H1 (cell line): Measurements from ENCODE around the gene POLR1D. TPM values are rescaled to one million over a fixed set of nuclear protein-coding genes. Genes with fewer than 3 reads are reported as not detected.

Experiments used
- CTCF ChIA-PET: fragments of 300-600 bp; sonication (Branson Sonifier 250); formaldehyde crosslinking; loops from one replicate; lab custom pipeline; 2021; ENCODE audit not compliant: partially characterized antibody; lab: Charles Lee
- POLR2A ChIA-PET: fragments of 300-600 bp; sonication (Branson Sonifier 250); formaldehyde crosslinking; loops from one replicate; lab custom pipeline; 2021; ENCODE audit warnings: inconsistent platforms; ENCODE audit not compliant: partially characterized antibody; lab: Charles Lee
- DNase-seq, 2 experiments: peaks; one replicate each; pipeline versions ENCODE4 v3.0.0 to v3.0.0-alpha.2; 2010 to 2022; ENCODE audit warnings: low spot score in 2 of 2, low read depth in 1 of 2, mixed read lengths in 1 of 2
- FAIRE-seq: peaks from 2 replicates; lab custom pipeline; 2011; peaks lifted over from hg19 to GRCh38; lab: Jason Lieb, UNC
- H2AFZ ChIP-seq: 2 replicates; pipeline ENCODE4 v1.8.1; 2012; ENCODE audit warnings: low read length, inconsistent platforms
- H2AK5ac ChIP-seq: 2 replicates; pipeline ENCODE4 v1.6.1; 2013; ENCODE audit warnings: low read depth, low read length
- H2BK120ac ChIP-seq: replicated peaks from 2 replicates; pipeline ENCODE3; 2013; ENCODE audit warnings: low read depth, low read length, inconsistent platforms
- H2BK12ac ChIP-seq: 2 replicates; pipeline ENCODE4 v1.6.1; 2013; ENCODE audit warnings: low read depth, low read length
- H2BK15ac ChIP-seq: 2 replicates; pipeline ENCODE4 v1.6.1; 2013; ENCODE audit warnings: low read length
- H2BK20ac ChIP-seq: 2 replicates; pipeline ENCODE4 v1.6.1; 2013; ENCODE audit warnings: low read length
- H2BK5ac ChIP-seq: 2 replicates; pipeline ENCODE4 v1.6.1; 2013; ENCODE audit warnings: low read depth, low read length
- H3K14ac ChIP-seq: 2 replicates; pipeline ENCODE4 v1.6.1; 2013; ENCODE audit warnings: inconsistent platforms; ENCODE audit not compliant: insufficient read length
- H3K18ac ChIP-seq: 2 replicates; pipeline ENCODE4 v1.6.1; 2013; ENCODE audit warnings: low read length; ENCODE audit errors: extremely low read depth
- H3K23ac ChIP-seq: 2 replicates; pipeline ENCODE4 v1.6.1; 2013; ENCODE audit warnings: inconsistent platforms; ENCODE audit not compliant: insufficient read length
- H3K23me2 ChIP-seq: 2 replicates; pipeline ENCODE4 v1.6.1; 2013; ENCODE audit warnings: low read depth, low read length
- H3K27ac ChIP-seq: 2 replicates; pipeline ENCODE4 v1.6.1; 2011; ENCODE audit warnings: low read depth, low read length, inconsistent platforms
- H3K27me3 ChIP-seq, 4 experiments: replicated peaks in 1 of 4; 1 replicate in 1 of 4; 2 replicates in 3 of 4; pipeline versions ENCODE4 v1.6.1 to v1.8.1; 2011 to 2013; ENCODE audit warnings: low read length in 3 of 4, mild to moderate bottlenecking in 3 of 4, inconsistent platforms in 2 of 4, mixed read lengths in 2 of 4, moderate library complexity in 1 of 4; ENCODE audit not compliant: control insufficient read depth in 3 of 4, insufficient read depth in 3 of 4; ENCODE audit errors: extremely low read depth in 1 of 4
- H3K36me3 ChIP-seq, 4 experiments: 2 replicates each; pipeline versions ENCODE4 v1.6.1 to v1.8.1; 2011 to 2013; ENCODE audit warnings: mild to moderate bottlenecking in 4 of 4, low read length in 3 of 4, moderate library complexity in 2 of 4, control low read depth in 1 of 4, inconsistent platforms in 1 of 4; ENCODE audit not compliant: insufficient read depth in 4 of 4, control insufficient read depth in 2 of 4
- H3K4ac ChIP-seq: replicated peaks from 2 replicates; pipeline ENCODE3; 2013; ENCODE audit warnings: low read length, low read depth, mixed read lengths, inconsistent platforms; ENCODE audit not compliant: insufficient read length
- H3K4me1 ChIP-seq, 4 experiments: replicated peaks in 1 of 4; 1 replicate in 1 of 4; 2 replicates in 3 of 4; pipeline versions ENCODE4 v1.6.1 to v1.8.1; 2011 to 2013; ENCODE audit warnings: low read length in 3 of 4, inconsistent platforms in 2 of 4, mixed read lengths in 1 of 4; ENCODE audit not compliant: insufficient read depth in 4 of 4, control insufficient read depth in 3 of 4
- H3K4me2 ChIP-seq, 2 experiments: 2 replicates each; pipeline versions ENCODE4 v1.6.1 to v1.8.1; 2011 to 2013; ENCODE audit warnings: low read depth in 2 of 2, low read length in 2 of 2, control low read depth in 1 of 2, inconsistent platforms in 1 of 2, mild to moderate bottlenecking in 1 of 2; ENCODE audit not compliant: insufficient read depth in 1 of 2
- H3K4me3 ChIP-seq, 4 experiments: fragments of 200-600, 300-600 bp in 1 of 4; sonication (generic), shearing (Covaris generic), sonication (Bioruptor Twin) in 1 of 4; 2 replicates each; pipeline versions ENCODE4 v1.5.1 to v1.8.1; 2011 to 2016; ENCODE audit warnings: low read length in 4 of 4, low read depth in 3 of 4, control low read depth in 2 of 4, inconsistent platforms in 2 of 4, mild to moderate bottlenecking in 2 of 4, mixed read lengths in 1 of 4, moderate library complexity in 1 of 4; ENCODE audit not compliant: insufficient read depth in 2 of 4; ENCODE audit errors: extremely low read depth in 1 of 4
- H3K56ac ChIP-seq: replicated peaks from 2 replicates; pipeline ENCODE3; 2013; ENCODE audit warnings: low read depth, mild to moderate bottlenecking, mixed read lengths, low read length, inconsistent platforms; ENCODE audit not compliant: insufficient read length
- H3K79me1 ChIP-seq: 2 replicates; pipeline ENCODE4 v1.6.1; 2013; ENCODE audit warnings: low read depth, low read length, control low read depth
- H3K79me2 ChIP-seq, 2 experiments: 2 replicates each; pipeline versions ENCODE4 v1.6.1 to v1.8.1; 2012 to 2013; ENCODE audit warnings: low read length in 2 of 2, mild to moderate bottlenecking in 2 of 2, inconsistent platforms in 1 of 2; ENCODE audit not compliant: insufficient read depth in 2 of 2, control insufficient read depth in 1 of 2
- H3K9ac ChIP-seq, 4 experiments: replicated peaks in 1 of 4; 1 replicate in 1 of 4; 2 replicates in 3 of 4; pipeline versions ENCODE4 v1.6.1 to v1.8.1; 2011 to 2013; ENCODE audit warnings: low read depth in 3 of 4, low read length in 3 of 4, control low read depth in 2 of 4, mild to moderate bottlenecking in 2 of 4, moderate library complexity in 2 of 4, inconsistent platforms in 1 of 4; ENCODE audit errors: extremely low read depth in 1 of 4
- H3K9me3 ChIP-seq, 2 experiments: 2 replicates each; pipeline versions ENCODE4 v1.6.1 to v1.8.1; 2012 to 2013; ENCODE audit warnings: mild to moderate bottlenecking in 2 of 2, moderate library complexity in 2 of 2, control low read depth in 1 of 2, inconsistent platforms in 1 of 2, low read depth in 1 of 2, low read length in 1 of 2, mixed read lengths in 1 of 2; ENCODE audit not compliant: insufficient read depth in 2 of 2
- H4K20me1 ChIP-seq, 2 experiments: replicated peaks in 1 of 2; 2 replicates each; pipeline versions ENCODE3 to v1.8.1; 2011 to 2013; ENCODE audit warnings: inconsistent platforms in 2 of 2, low read length in 2 of 2, mild to moderate bottlenecking in 1 of 2; ENCODE audit not compliant: insufficient read depth in 2 of 2, control insufficient read depth in 1 of 2
- H4K5ac ChIP-seq: 2 replicates; pipeline ENCODE4 v1.6.1; 2013; ENCODE audit warnings: low read length, low read depth, mixed read lengths, inconsistent platforms; ENCODE audit not compliant: insufficient read length
- H4K8ac ChIP-seq: 2 replicates; pipeline ENCODE4 v1.8.0; 2013; ENCODE audit warnings: mild to moderate bottlenecking, moderate library complexity, low read length, inconsistent platforms; ENCODE audit not compliant: insufficient read depth; ENCODE audit errors: extremely low read depth
- H4K91ac ChIP-seq: replicated peaks from 2 replicates; pipeline ENCODE3; 2013; ENCODE audit warnings: low read length, mixed read lengths, inconsistent platforms; ENCODE audit not compliant: insufficient read length
- BCL11A ChIP-seq, 2 experiments: IDR thresholded peaks; one replicate each; pipeline ENCODE4 v1.6.1; 2011; ENCODE audit warnings: low read depth in 2 of 2, low read length in 2 of 2, mild to moderate bottlenecking in 2 of 2
- EP300 ChIP-seq, 2 experiments: IDR thresholded peaks; 1 replicate in 1 of 2; 2 replicates in 1 of 2; pipeline ENCODE4 v1.6.1; 2011 to 2012; ENCODE audit warnings: low read depth in 2 of 2, low read length in 2 of 2, mild to moderate bottlenecking in 2 of 2, borderline replicate concordance in 1 of 2, inconsistent platforms in 1 of 2, moderate library complexity in 1 of 2
- GTF2F1 ChIP-seq: IDR thresholded peaks from 2 replicates; pipeline ENCODE4 v1.6.1; 2012; ENCODE audit warnings: low read depth, low read length, improper control_type of control experiment, borderline replicate concordance
- POU5F1 ChIP-seq: IDR thresholded peaks from 2 replicates; pipeline ENCODE4 v1.6.1; 2011; ENCODE audit warnings: low read depth, mild to moderate bottlenecking, low read length, moderate library complexity
- SAP30 ChIP-seq: fragments of 300-600 bp; sonication (generic); IDR thresholded peaks from 2 replicates; pipeline ENCODE4 v1.7.1; 2012; ENCODE audit warnings: low read length, moderate library complexity, mild to moderate bottlenecking, inconsistent platforms; ENCODE audit not compliant: insufficient read depth, insufficient replicate concordance
- SIN3A ChIP-seq, 2 experiments: IDR thresholded peaks in 1 of 2; conservative IDR thresholded peaks in 1 of 2; 2 replicates each; pipeline ENCODE4 v1.6.1; 2011 to 2012; ENCODE audit warnings: low read length in 2 of 2, improper control_type of control experiment in 1 of 2, low read depth in 1 of 2, mild to moderate bottlenecking in 1 of 2
- SP1 ChIP-seq: IDR thresholded peaks from 2 replicates; pipeline ENCODE4 v1.6.1; 2011; ENCODE audit warnings: low read depth, low read length
- TAF1 ChIP-seq: IDR thresholded peaks from 2 replicates; pipeline ENCODE4 v1.6.1; 2011; ENCODE audit warnings: mild to moderate bottlenecking, low read depth, low read length
- TBP ChIP-seq: IDR thresholded peaks from 2 replicates; pipeline ENCODE4 v1.6.1; 2011; ENCODE audit warnings: low read depth, low read length, improper control_type of control experiment
- TEAD4 ChIP-seq: IDR thresholded peaks from 2 replicates; pipeline ENCODE4 v1.6.1; 2012; ENCODE audit warnings: low read depth, low read length, inconsistent platforms, mixed read lengths
- polyA plus RNA-seq, 7 experiments: library from polyadenylated mRNA; depleted of rRNA in 3 of 7; stranded (reverse) in 5 of 7; unstranded in 2 of 7; fragments of >200 nt in 5 of 7; fragments of 200-250 nt in 2 of 7; gene quantifications; 1 replicate in 5 of 7; 2 replicates in 1 of 7; 4 replicates in 1 of 7; pipeline versions ENCODE4 v1.2.1 to v1.2.3, GENCODE V29; 2011 to 2013; ENCODE audit warnings: missing spikeins in 2 of 7, mixed read lengths in 2 of 7
- total RNA-seq: library from RNA; stranded (reverse); fragmentation: NEBNext Ultra II Directional; extraction: Animal tissue kit (Norgen Biotek cat#: 25700); gene quantifications from 2 replicates; pipeline ENCODE4 v1.2.1, GENCODE V29; 2021

Gene POLR1D
- total and polyA plus RNA-seq, 2 of the 8 experiments (the other 6 are each of a cell fraction or from before 2014, with no cell fraction given), result 226 to 232 TPM

GRCh38 chr13:27658546-27658945 is 36.9 kb downstream of the POLR1D start:
- POLR2A ChIA-PET, result no interaction called here
- H3K56ac ChIP-seq, result no peak overlapping the region
- H3K4me2 ChIP-seq, result no peak overlapping the region
- no peaks in the 10 kb centered on the region; the same call in 1 of the 2 replicates for H3K79me1 ChIP-seq
- no peak overlapping the region for H3K9ac ChIP-seq
- H3K79me2 ChIP-seq, result no peaks in the 10 kb centered on the region
- H3K27ac ChIP-seq, result no peak overlapping the region
- H3K9me3 ChIP-seq, result no peaks in the 10 kb centered on the region
- no peak overlapping the region for H3K14ac ChIP-seq
- no peak for FAIRE-seq
- no peak overlapping the region for H3K4me3 ChIP-seq
- H3K36me3 ChIP-seq, result 0 out of 8 replicates have a peak, but pooled peaks cover 0 to 2% (median 0%) of the 10 kb centered on the region in 4 experiments
- no peak overlapping the region for H2AK5ac ChIP-seq
- H3K4me1 ChIP-seq, result no peaks in the 10 kb centered on the region; a peak in 1 of 7 replicates
- no peaks in the 10 kb centered on the region for H3K27me3 ChIP-seq
- no peak overlapping the region for H4K5ac ChIP-seq
- H2BK120ac ChIP-seq, result no peak overlapping the region
- H2BK15ac ChIP-seq, result no peak overlapping the region
- no peaks in the 10 kb centered on the region for H3K23me2 ChIP-seq
- no peak overlapping the region for H4K91ac ChIP-seq
- no peak overlapping the region for H2BK12ac ChIP-seq
- CTCF ChIA-PET, result interaction anchor here (0.8 to 1.4 kb wide), 4 partner anchors 13 to 210 kb away, joined by 3 to 6 read pairs (median 6); no protein-coding TSS in a partner anchor
- TF ChIP-seq GTF2F1, result no peak
- no peak for TF ChIP-seq SAP30
- no peak for TF ChIP-seq TAF1
- TF ChIP-seq SIN3A (conservative IDR thresholded peaks at IDR 0.05 in 1 of 2, IDR thresholded peaks at IDR 0.05 in 1 of 2; ENCODE audit: low read depth in 1 of 2, low read length in 2 of 2), result no peak
- TF ChIP-seq TBP, result no peak
- TF ChIP-seq BCL11A (IDR thresholded peaks at IDR 0.05; ENCODE audit: low read depth in 2 of 2, low read length in 2 of 2), result no peak
- TF ChIP-seq TEAD4, result no peak
- no peak for TF ChIP-seq POU5F1
- no peak for TF ChIP-seq EP300 (IDR thresholded peaks at IDR 0.05; ENCODE audit: borderline replicate concordance in 1 of 2, low read depth in 2 of 2, low read length in 2 of 2)
- no peak for TF ChIP-seq SP1
- TF ChIP-seq, all 59 proteins: peak for 0
- Histone ChIP-seq H2BK20ac (no peak overlapping the region), H3K23ac (no peak overlapping the region), H2BK5ac (no peak overlapping the region), H4K8ac (no peak overlapping the region), H2AFZ (no peak overlapping the region), H3K18ac (no peak overlapping the region), H3K4ac (no peak overlapping the region), H4K20me1 (peaks cover 0 to 2% of the 10 kb centered on the region in 2 experiments)
- DNase-seq, result no peak
